HEK293 (cell line): ENCODE data around the gene TBX15.

ENCODE experiments used
- REST ChIP-seq: fragments of 450-650 bp; formaldehyde crosslinking; IDR thresholded peaks from 2 replicates; pipeline ENCODE4 v1.5.1; 2016; ENCODE audit warnings: missing biosample characterization, missing genetic modification characterization
- YY1 ChIP-seq: fragments of 450-650 bp; formaldehyde crosslinking; IDR thresholded peaks from 2 replicates; pipeline ENCODE4 v1.5.1; 2018; ENCODE audit warnings: missing biosample characterization, missing genetic modification characterization
- ZBTB20 ChIP-seq: fragments of 450-650 bp; formaldehyde crosslinking; IDR thresholded peaks from 2 replicates; pipeline ENCODE4 v1.5.1; 2016; ENCODE audit warnings: missing biosample characterization, missing genetic modification characterization
- ZFHX2 ChIP-seq: fragments of 450-650 bp; formaldehyde crosslinking; conservative IDR thresholded peaks from 2 replicates; pipeline ENCODE4 v1.5.1; 2016; ENCODE audit warnings: missing biosample characterization, missing genetic modification characterization
- ZFP69B ChIP-seq: fragments of 450-650 bp; formaldehyde crosslinking; IDR thresholded peaks from 2 replicates; pipeline ENCODE4 v1.5.1; 2016; ENCODE audit warnings: missing biosample characterization, missing genetic modification characterization
- ZNF324 ChIP-seq: fragments of 450-650 bp; formaldehyde crosslinking; IDR thresholded peaks from 2 replicates; pipeline ENCODE4 v1.5.1; 2016; ENCODE audit warnings: missing biosample characterization, missing genetic modification characterization
- TF ChIP-seq, protein P1 (sequence below): fragments of 450-650 bp; formaldehyde crosslinking; IDR thresholded peaks from 2 replicates; pipeline ENCODE4 v1.5.1; 2016; ENCODE audit warnings: missing biosample characterization, missing genetic modification characterization
- TF ChIP-seq, protein P2 (sequence below): fragments of 450-650 bp; formaldehyde crosslinking; IDR thresholded peaks from 2 replicates; pipeline ENCODE4 v1.5.1; 2016; ENCODE audit warnings: missing biosample characterization, missing genetic modification characterization
- TF ChIP-seq, protein P3 (sequence below): fragments of 450-650 bp; formaldehyde crosslinking; IDR thresholded peaks from 2 replicates; pipeline ENCODE4 v1.5.1; 2016; ENCODE audit warnings: missing biosample characterization, missing genetic modification characterization
- TF ChIP-seq, protein P4 (sequence below): fragments of 450-650 bp; formaldehyde crosslinking; IDR thresholded peaks from 2 replicates; pipeline ENCODE4 v1.5.1; 2016; ENCODE audit warnings: missing biosample characterization, missing genetic modification characterization, low read depth

- TF ChIP-seq, protein P1, sequence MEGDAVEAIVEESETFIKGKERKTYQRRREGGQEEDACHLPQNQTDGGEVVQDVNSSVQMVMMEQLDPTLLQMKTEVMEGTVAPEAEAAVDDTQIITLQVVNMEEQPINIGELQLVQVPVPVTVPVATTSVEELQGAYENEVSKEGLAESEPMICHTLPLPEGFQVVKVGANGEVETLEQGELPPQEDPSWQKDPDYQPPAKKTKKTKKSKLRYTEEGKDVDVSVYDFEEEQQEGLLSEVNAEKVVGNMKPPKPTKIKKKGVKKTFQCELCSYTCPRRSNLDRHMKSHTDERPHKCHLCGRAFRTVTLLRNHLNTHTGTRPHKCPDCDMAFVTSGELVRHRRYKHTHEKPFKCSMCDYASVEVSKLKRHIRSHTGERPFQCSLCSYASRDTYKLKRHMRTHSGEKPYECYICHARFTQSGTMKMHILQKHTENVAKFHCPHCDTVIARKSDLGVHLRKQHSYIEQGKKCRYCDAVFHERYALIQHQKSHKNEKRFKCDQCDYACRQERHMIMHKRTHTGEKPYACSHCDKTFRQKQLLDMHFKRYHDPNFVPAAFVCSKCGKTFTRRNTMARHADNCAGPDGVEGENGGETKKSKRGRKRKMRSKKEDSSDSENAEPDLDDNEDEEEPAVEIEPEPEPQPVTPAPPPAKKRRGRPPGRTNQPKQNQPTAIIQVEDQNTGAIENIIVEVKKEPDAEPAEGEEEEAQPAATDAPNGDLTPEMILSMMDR = no peak
- no peak for TF ChIP-seq ZBTB20 (tag by site-specific recombination)
- TF ChIP-seq, protein P2, sequence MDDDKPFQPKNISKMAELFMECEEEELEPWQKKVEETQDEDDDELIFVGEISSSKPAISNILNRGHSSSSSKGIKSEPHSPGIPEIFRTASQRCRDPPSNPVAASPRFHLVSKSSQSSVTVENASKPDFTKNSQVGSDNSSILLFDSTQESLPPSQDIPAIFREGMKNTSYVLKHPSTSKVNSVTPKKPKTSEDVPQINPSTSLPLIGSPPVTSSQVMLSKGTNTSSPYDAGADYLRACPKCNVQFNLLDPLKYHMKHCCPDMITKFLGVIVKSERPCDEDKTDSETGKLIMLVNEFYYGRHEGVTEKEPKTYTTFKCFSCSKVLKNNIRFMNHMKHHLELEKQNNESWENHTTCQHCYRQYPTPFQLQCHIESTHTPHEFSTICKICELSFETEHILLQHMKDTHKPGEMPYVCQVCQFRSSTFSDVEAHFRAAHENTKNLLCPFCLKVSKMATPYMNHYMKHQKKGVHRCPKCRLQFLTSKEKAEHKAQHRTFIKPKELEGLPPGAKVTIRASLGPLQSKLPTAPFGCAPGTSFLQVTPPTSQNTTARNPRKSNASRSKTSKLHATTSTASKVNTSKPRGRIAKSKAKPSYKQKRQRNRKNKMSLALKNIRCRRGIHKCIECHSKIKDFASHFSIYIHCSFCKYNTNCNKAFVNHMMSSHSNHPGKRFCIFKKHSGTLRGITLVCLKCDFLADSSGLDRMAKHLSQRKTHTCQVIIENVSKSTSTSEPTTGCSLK (tag by site-specific recombination) = no peak
- no peak for TF ChIP-seq ZNF324
- no peak for TF ChIP-seq REST
- no peak for TF ChIP-seq ZFHX2 (tag by site-specific recombination)
- no peak for TF ChIP-seq YY1 (tag by site-specific recombination)
- TF ChIP-seq, protein P3, sequence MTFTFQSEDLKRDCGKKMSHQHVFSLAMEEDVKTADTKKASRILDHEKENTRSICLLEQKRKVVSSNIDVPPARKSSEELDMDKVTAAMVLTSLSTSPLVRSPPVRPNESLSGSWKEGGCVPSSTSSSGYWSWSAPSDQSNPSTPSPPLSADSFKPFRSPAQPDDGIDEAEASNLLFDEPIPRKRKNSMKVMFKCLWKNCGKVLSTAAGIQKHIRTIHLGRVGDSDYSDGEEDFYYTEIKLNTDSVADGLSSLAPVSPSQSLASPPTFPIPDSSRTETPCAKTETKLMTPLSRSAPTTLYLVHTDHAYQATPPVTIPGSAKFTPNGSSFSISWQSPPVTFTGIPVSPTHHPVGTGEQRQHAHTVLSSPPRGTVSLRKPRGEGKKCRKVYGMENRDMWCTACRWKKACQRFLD (tag by site-specific recombination) = no peak
- no peak for TF ChIP-seq ZFP69B (tag by site-specific recombination)
- TF ChIP-seq, protein P4, sequence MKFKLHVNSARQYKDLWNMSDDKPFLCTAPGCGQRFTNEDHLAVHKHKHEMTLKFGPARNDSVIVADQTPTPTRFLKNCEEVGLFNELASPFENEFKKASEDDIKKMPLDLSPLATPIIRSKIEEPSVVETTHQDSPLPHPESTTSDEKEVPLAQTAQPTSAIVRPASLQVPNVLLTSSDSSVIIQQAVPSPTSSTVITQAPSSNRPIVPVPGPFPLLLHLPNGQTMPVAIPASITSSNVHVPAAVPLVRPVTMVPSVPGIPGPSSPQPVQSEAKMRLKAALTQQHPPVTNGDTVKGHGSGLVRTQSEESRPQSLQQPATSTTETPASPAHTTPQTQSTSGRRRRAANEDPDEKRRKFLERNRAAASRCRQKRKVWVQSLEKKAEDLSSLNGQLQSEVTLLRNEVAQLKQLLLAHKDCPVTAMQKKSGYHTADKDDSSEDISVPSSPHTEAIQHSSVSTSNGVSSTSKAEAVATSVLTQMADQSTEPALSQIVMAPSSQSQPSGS (tag by site-specific recombination) = no peak
These were observed 82.5 kb downstream of the TBX15 start for GRCh38 chr1:118905671-118906070.
